GM18861 (cell line): ENCODE data around the gene ARNT2.

Experiments used
- ATAC-seq: cut with Tn5 transposase; IDR thresholded peaks from one replicate; pipeline ENCODE4 v1.9.1; 2021; ENCODE audit not compliant: unreplicated experiment

The ARNT2 gene

GRCh38 chr15:80568876-80569605 is 164.9 kb downstream of the ARNT2 start:
- ATAC-seq, result no peak

- ATAC-seq, result no peak
Observed at GRCh38 chr15:80569656-80570055, 165.5 kb downstream of the ARNT2 start.

- no peak for ATAC-seq
Observed at GRCh38 chr15:80570553-80570952, 166.4 kb downstream of the ARNT2 start.

GRCh38 chr15:80572337-80572736 is 168.2 kb downstream of the ARNT2 start:
- no peak for ATAC-seq

- ATAC-seq, result no peak
Observed at GRCh38 chr15:80573606-80574005, 169.4 kb downstream of the ARNT2 start.

- no peak for ATAC-seq
Observed at GRCh38 chr15:80574590-80574989, 170.4 kb downstream of the ARNT2 start.

GRCh38 chr15:80576519-80577090 is 172.4 kb downstream of the ARNT2 start:
- ATAC-seq, result no peak

GRCh38 chr15:80577552-80578205 is 173.5 kb downstream of the ARNT2 start:
- no peak for ATAC-seq

GRCh38 chr15:80578206-80578595 is 174.0 kb downstream of the ARNT2 start:
- no peak for ATAC-seq

- ATAC-seq, result no peak
Observed at GRCh38 chr15:80578871-80579270, 174.7 kb downstream of the ARNT2 start.

GRCh38 chr15:80579611-80580010 is 175.4 kb downstream of the ARNT2 start:
- no peak for ATAC-seq

GRCh38 chr15:80580106-80580505 is 175.9 kb downstream of the ARNT2 start:
- ATAC-seq, result no peak

GRCh38 chr15:80580536-80581260 is 176.5 kb downstream of the ARNT2 start:
- no peak for ATAC-seq

GRCh38 chr15:80581976-80582375 is 177.8 kb downstream of the ARNT2 start:
- no peak for ATAC-seq

GRCh38 chr15:80582816-80583423 is 178.7 kb downstream of the ARNT2 start:
- no peak for ATAC-seq

GRCh38 chr15:80584561-80584964 is 180.4 kb downstream of the ARNT2 start:
- no peak for ATAC-seq

GRCh38 chr15:80584973-80585525 is 180.9 kb downstream of the ARNT2 start:
- no peak for ATAC-seq

GRCh38 chr15:80585544-80586018 is 181.4 kb downstream of the ARNT2 start:
- ATAC-seq, result no peak

GRCh38 chr15:80586161-80586560 is 182.0 kb downstream of the ARNT2 start:
- no peak for ATAC-seq

GRCh38 chr15:80587007-80587406 is 182.8 kb downstream of the ARNT2 start:
- ATAC-seq, result no peak
